Astrocyte (in vitro differentiated cells and primary cell): ENCODE data around the gene DIAPH1. TPM values are rescaled to one million over a fixed set of nuclear protein-coding genes. Genes with fewer than 3 reads are reported as not detected.
A peak's percentile ranks its signal among the peaks of the same experiment; 100 is the strongest.

Experiments
- DNase-seq: peaks from one replicate; pipeline ENCODE4 v3.0.0-alpha.2; 2010; ENCODE audit warnings: low read depth
- FAIRE-seq: peaks from 2 replicates; lab custom pipeline; 2011; peaks lifted over from hg19 to GRCh38; lab: Jason Lieb, UNC
- H2AFZ ChIP-seq: 2 replicates; pipeline ENCODE4 v1.6.0; 2012; ENCODE audit warnings: low read depth, low read length, inconsistent platforms
- H3K27ac ChIP-seq: 2 replicates; pipeline ENCODE4 v1.5.1; 2011; ENCODE audit warnings: low read depth, low read length, inconsistent platforms
- H3K27me3 ChIP-seq: 2 replicates; pipeline ENCODE4 v1.6.0; 2011; ENCODE audit warnings: low read length, inconsistent platforms; ENCODE audit not compliant: insufficient read depth
- H3K36me3 ChIP-seq: 2 replicates; pipeline ENCODE4 v1.5.1; 2011; ENCODE audit warnings: low read length, inconsistent platforms; ENCODE audit not compliant: insufficient read depth
- H3K4me1 ChIP-seq: 2 replicates; pipeline ENCODE4 v1.5.1; 2011; ENCODE audit warnings: low read length, inconsistent platforms; ENCODE audit not compliant: insufficient read depth
- H3K4me2 ChIP-seq: 2 replicates; pipeline ENCODE4 v1.6.0; 2012; ENCODE audit warnings: low read length, inconsistent platforms
- H3K4me3 ChIP-seq: 2 replicates; pipeline ENCODE4 v1.5.1; 2011; ENCODE audit warnings: low read depth, mild to moderate bottlenecking, low read length, inconsistent platforms; ENCODE audit not compliant: insufficient read depth
- H3K79me2 ChIP-seq: 2 replicates; pipeline ENCODE4 v1.6.0; 2012; ENCODE audit warnings: mild to moderate bottlenecking, low read length, inconsistent platforms; ENCODE audit not compliant: insufficient read depth
- H3K9ac ChIP-seq: 2 replicates; pipeline ENCODE4 v1.6.0; 2012; ENCODE audit warnings: mild to moderate bottlenecking, low read length, inconsistent platforms
- H3K9me3 ChIP-seq: 2 replicates; pipeline ENCODE4 v1.5.1; 2012; ENCODE audit warnings: low read depth, mild to moderate bottlenecking, low read length, inconsistent platforms; ENCODE audit not compliant: insufficient read depth
- H4K20me1 ChIP-seq: 2 replicates; pipeline ENCODE4 v1.6.0; 2012; ENCODE audit warnings: low read length, inconsistent platforms; ENCODE audit not compliant: insufficient read depth
- H3K27ac Mint-ChIP-seq: one replicate; pipeline ENCODE4 v1.8.0; 2021; ENCODE audit warnings: mild to moderate bottlenecking, mixed read lengths; ENCODE audit not compliant: unreplicated experiment
- H3K27me3 Mint-ChIP-seq: one replicate; pipeline ENCODE4 v1.8.0; 2021; ENCODE audit warnings: low read depth, mixed read lengths; ENCODE audit not compliant: unreplicated experiment
- H3K36me3 Mint-ChIP-seq: one replicate; pipeline ENCODE4 v1.8.0; 2021; ENCODE audit warnings: low read depth, mixed read lengths; ENCODE audit not compliant: unreplicated experiment
- H3K4me1 Mint-ChIP-seq: one replicate; pipeline ENCODE4 v1.8.0; 2021; ENCODE audit warnings: low read depth, mixed read lengths; ENCODE audit not compliant: unreplicated experiment
- H3K4me3 Mint-ChIP-seq: one replicate; pipeline ENCODE4 v1.8.0; 2021; ENCODE audit warnings: mild to moderate bottlenecking, moderate library complexity, mixed read lengths; ENCODE audit not compliant: unreplicated experiment
- H3K9me3 Mint-ChIP-seq: one replicate; pipeline ENCODE4 v1.8.0; 2021; ENCODE audit warnings: mild to moderate bottlenecking, mixed read lengths; ENCODE audit not compliant: unreplicated experiment
- CTCF ChIP-seq: IDR thresholded peaks from 2 replicates; pipeline ENCODE4 v1.5.1; 2011; ENCODE audit warnings: low read depth, mild to moderate bottlenecking, inconsistent platforms, low read length, moderate library complexity; ENCODE audit not compliant: insufficient read depth
- EZH2 ChIP-seq: IDR thresholded peaks from 2 replicates; pipeline ENCODE4 v1.6.1; 2012; ENCODE audit warnings: mild to moderate bottlenecking, low read length, inconsistent platforms; ENCODE audit not compliant: insufficient read depth
- total RNA-seq: library from RNA; stranded (reverse); gene quantifications from 2 replicates; pipeline ENCODE4 v1.2.1, GENCODE V29; 2021

DIAPH1 gene
- total RNA-seq, 1 donor from 2014 or later: 78.8 TPM

- FAIRE-seq: no peak
- H3K79me2 ChIP-seq: peaks cover 47% of the 10 kb centered on the region
Observed at GRCh38 chr5:141636413-141637122, 17.8 kb upstream of the DIAPH1 start, which contains the start of the genes HDAC3 and RELL2. Gene HDAC3 (minus strand): TSS chr5:141636849. CDS start chr5:141636790, 59 bp downstream. Gene RELL2 (plus strand): TSS chr5:141636997. CDS start chr5:141638226, 1,229 bp downstream.

GRCh38 chr5:141636106-141636412 is 17.3 kb upstream of the DIAPH1 start:
- peaks cover 60% of the 10 kb centered on the region for H4K20me1 ChIP-seq
- peak overlapping the region; percentile 97 for H3K4me3 Mint-ChIP-seq
- no peaks in the 10 kb centered on the region for H3K27me3 Mint-ChIP-seq
- H3K27ac ChIP-seq: peak overlapping the region; percentile 63
- peak overlapping the region; percentile 98 for H3K4me2 ChIP-seq
- peaks cover 4% of the 10 kb centered on the region for H3K36me3 ChIP-seq
- H3K9me3 ChIP-seq: no peaks in the 10 kb centered on the region
- TF ChIP-seq CTCF (no peak), EZH2 (no peak)
- peaks cover 8% of the 10 kb centered on the region for H3K36me3 Mint-ChIP-seq
- FAIRE-seq (no peak), DNase-seq (no peak)
- peaks cover 14% of the 10 kb centered on the region for H3K4me1 Mint-ChIP-seq
- peaks cover 20% of the 10 kb centered on the region for H3K4me1 ChIP-seq
- peak overlapping the region; percentile 93 for H3K9ac ChIP-seq
- H2AFZ ChIP-seq: peak overlapping the region; percentile 89
- H3K79me2 ChIP-seq: peaks cover 51% of the 10 kb centered on the region
- H3K27me3 ChIP-seq: no peaks in the 10 kb centered on the region
- no peaks in the 10 kb centered on the region for H3K9me3 Mint-ChIP-seq
- H3K4me3 ChIP-seq: peak overlapping the region; percentile 95
- peak overlapping the region; percentile 77 for H3K27ac Mint-ChIP-seq

More at GRCh38 chr5:141636413-141637122, 17.8 kb upstream of the DIAPH1 start, which contains the start of the genes HDAC3 and RELL2:
- no peak for TF ChIP-seq CTCF
- no peak for TF ChIP-seq EZH2
- Mint-ChIP-seq H3K9me3 (no peaks in the 10 kb centered on the region), H3K36me3 (peaks cover 11% of the 10 kb centered on the region), H3K27ac (peak within 1 kb of the TSS; percentile 77), H3K27me3 (no peaks in the 10 kb centered on the region), H3K4me1 (peaks cover 14% of the 10 kb centered on the region), H3K4me3 (peak within 1 kb of the TSS; percentile 97)
- peak within 1 kb of the TSS; percentile 93 for H3K9ac ChIP-seq
- H4K20me1 ChIP-seq: peaks cover 62% of the 10 kb centered on the region
- no peaks in the 10 kb centered on the region for H3K27me3 ChIP-seq
- H3K4me1 ChIP-seq: peaks cover 20% of the 10 kb centered on the region
- H2AFZ ChIP-seq: peak within 1 kb of the TSS; percentile 89
- peak; percentile 63 for DNase-seq
- H3K9me3 ChIP-seq: no peaks in the 10 kb centered on the region
- peaks cover 4% of the 10 kb centered on the region for H3K36me3 ChIP-seq
- H3K4me3 ChIP-seq: peak within 1 kb of the TSS; percentile 95
- peak within 1 kb of the TSS; percentile 63 for H3K27ac ChIP-seq
- peak within 1 kb of the TSS; percentile 98 for H3K4me2 ChIP-seq

- DNase-seq (no peak), FAIRE-seq (no peak)
- peak overlapping the region; percentile 93 for H3K9ac ChIP-seq
- Mint-ChIP-seq H3K27ac (no peak overlapping the region), H3K9me3 (no peaks in the 10 kb centered on the region), H3K36me3 (peaks cover 7% of the 10 kb centered on the region), H3K4me1 (peaks cover 14% of the 10 kb centered on the region), H3K4me3 (peak overlapping the region; percentile 97), H3K27me3 (no peaks in the 10 kb centered on the region)
- H3K79me2 ChIP-seq: peaks cover 51% of the 10 kb centered on the region
- TF ChIP-seq EZH2 (no peak), CTCF (no peak)
- H3K4me1 ChIP-seq: peaks cover 20% of the 10 kb centered on the region
- peak overlapping the region; percentile 98 for H3K4me2 ChIP-seq
- peaks cover 55% of the 10 kb centered on the region for H4K20me1 ChIP-seq
- no peaks in the 10 kb centered on the region for H3K9me3 ChIP-seq
- peak overlapping the region; percentile 63 for H3K27ac ChIP-seq
- peak overlapping the region; percentile 95 for H3K4me3 ChIP-seq
- H3K27me3 ChIP-seq: no peaks in the 10 kb centered on the region
- peak overlapping the region; percentile 89 for H2AFZ ChIP-seq
- peaks cover 4% of the 10 kb centered on the region for H3K36me3 ChIP-seq
Observed at GRCh38 chr5:141635646-141636045, 16.8 kb upstream of the DIAPH1 start.
